ENCODE data around the gene ELN. TPM values are rescaled to one million over a fixed set of nuclear protein-coding genes. Genes with fewer than 3 reads are reported as not detected.
A peak's percentile ranks its signal among the peaks of the same experiment; 100 is the strongest.

Gene ELN
- total RNA-seq, 1 donor from 2014 or later: not detected

DNA sequence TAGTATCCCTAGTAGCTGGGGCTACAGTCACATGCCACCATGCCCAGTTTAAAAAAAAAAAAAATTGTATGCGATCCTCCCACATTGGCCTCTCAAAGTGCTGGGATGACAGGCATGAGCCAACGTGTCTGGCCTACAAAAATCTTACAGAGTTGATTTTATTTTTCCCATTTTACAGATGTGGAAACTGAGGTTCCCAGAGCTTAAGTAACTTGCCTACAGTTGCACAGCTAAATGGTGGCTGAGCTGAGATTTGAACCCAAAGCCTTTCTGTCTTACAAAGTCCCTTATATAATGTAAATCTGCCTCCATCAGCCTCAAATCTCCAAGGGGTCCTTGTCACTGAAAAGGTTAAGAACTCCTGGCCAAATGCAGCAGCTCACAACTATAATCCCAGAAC, 31.1 kb downstream of the ELN start:
- TF ChIP-seq, protein P1, sequence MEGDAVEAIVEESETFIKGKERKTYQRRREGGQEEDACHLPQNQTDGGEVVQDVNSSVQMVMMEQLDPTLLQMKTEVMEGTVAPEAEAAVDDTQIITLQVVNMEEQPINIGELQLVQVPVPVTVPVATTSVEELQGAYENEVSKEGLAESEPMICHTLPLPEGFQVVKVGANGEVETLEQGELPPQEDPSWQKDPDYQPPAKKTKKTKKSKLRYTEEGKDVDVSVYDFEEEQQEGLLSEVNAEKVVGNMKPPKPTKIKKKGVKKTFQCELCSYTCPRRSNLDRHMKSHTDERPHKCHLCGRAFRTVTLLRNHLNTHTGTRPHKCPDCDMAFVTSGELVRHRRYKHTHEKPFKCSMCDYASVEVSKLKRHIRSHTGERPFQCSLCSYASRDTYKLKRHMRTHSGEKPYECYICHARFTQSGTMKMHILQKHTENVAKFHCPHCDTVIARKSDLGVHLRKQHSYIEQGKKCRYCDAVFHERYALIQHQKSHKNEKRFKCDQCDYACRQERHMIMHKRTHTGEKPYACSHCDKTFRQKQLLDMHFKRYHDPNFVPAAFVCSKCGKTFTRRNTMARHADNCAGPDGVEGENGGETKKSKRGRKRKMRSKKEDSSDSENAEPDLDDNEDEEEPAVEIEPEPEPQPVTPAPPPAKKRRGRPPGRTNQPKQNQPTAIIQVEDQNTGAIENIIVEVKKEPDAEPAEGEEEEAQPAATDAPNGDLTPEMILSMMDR (IDR thresholded peaks at IDR 0.05; ENCODE audit: insufficient read depth, low read length, poor library complexity, severe bottlenecking): no peak
- no peak for DNase-seq (ENCODE audit: low read depth)

GRCh38 chr7:74059681-74060588, 32.0 kb downstream of the ELN start:
- DNase-seq (ENCODE audit: low read depth): no peak

More for the DNA sequence above, 31.1 kb downstream of the ELN start:
- no peaks in the 10 kb centered on the region for H3K36me3 ChIP-seq (ENCODE audit: control insufficient read depth, insufficient read depth, low read length)
- H3K4me3 ChIP-seq (ENCODE audit: low read depth, low read length): no peak overlapping the region
- peaks cover 5% of the 10 kb centered on the region for H3K27me3 ChIP-seq (ENCODE audit: control insufficient read depth, insufficient read depth, low read length)

DNA sequence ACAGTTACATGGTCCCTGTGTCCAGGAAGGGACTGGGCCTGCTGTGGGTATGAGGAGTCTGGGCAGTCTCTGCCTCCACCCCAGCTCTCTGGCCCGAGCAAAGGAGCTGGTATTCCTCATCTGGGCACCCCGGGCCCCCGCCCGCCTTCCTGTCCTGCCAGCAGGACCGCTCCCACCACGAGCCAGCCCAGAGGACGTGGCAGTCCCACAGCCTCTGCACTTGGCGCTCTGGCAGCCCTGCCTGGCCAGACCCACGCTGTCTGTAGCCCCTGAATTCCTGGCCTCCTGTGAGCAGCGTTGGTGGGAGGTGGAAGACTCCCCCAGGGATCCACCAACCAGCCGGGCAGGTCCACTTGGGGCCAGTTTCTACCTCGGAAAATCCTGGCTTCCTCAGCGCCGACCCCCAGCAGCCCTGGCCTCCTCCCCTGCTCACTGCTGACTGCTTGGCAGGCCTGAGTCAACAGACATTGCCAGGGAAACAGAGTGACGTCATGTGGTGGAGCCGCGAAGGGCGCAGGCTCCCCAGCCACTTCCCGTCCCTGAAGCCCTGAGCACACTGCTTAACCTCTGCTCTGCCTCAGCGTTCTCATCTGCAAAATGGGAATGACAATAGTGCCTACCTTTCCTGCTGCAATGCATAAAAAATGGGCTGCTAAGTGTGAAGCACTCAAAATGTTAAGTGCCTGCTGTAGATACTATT, 34.0 kb downstream of the ELN start:
- DNase-seq (ENCODE audit: low read depth): peak; percentile 79
- H3K27me3 ChIP-seq (ENCODE audit: control insufficient read depth, insufficient read depth, low read length): peaks cover 3% of the 10 kb centered on the region
- H3K36me3 ChIP-seq (ENCODE audit: control insufficient read depth, insufficient read depth, low read length): no peaks in the 10 kb centered on the region
- H3K4me3 ChIP-seq (ENCODE audit: low read depth, low read length): peak overlapping the region; percentile 9
- TF ChIP-seq, protein P1 (IDR thresholded peaks at IDR 0.05; ENCODE audit: insufficient read depth, low read length, poor library complexity, severe bottlenecking): no peak

More at GRCh38 chr7:74059681-74060588, 32.0 kb downstream of the ELN start:
- no peaks in the 10 kb centered on the region for H3K36me3 ChIP-seq (ENCODE audit: control insufficient read depth, insufficient read depth, low read length)
- TF ChIP-seq, protein P1 (IDR thresholded peaks at IDR 0.05; ENCODE audit: insufficient read depth, low read length, poor library complexity, severe bottlenecking): peak; percentile 28
- H3K4me3 ChIP-seq (ENCODE audit: low read depth, low read length): no peak overlapping the region
- peaks cover 5% of the 10 kb centered on the region for H3K27me3 ChIP-seq (ENCODE audit: control insufficient read depth, insufficient read depth, low read length)

DNA sequence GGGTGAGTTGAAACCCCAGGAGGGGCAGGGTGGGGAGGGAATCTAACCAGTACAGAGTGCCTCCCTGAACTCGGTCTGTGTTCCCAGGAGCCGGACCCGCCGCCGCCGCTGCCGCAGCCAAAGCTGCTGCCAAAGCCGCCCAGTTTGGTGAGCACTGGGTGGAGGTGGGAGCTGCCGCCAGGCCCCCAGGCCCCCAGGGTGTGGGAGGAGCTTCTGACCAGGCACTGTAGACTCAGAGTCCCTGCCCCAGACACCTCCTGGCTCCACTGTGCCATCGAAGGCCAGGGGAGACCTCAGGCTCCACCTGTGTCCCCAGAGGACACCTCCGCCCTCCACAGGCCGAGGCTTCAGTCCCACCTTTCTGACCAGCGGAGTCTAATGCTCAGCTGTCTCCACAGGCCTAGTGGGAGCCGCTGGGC, 35.3 kb downstream of the ELN start:
- Histone ChIP-seq H3K36me3 (ENCODE audit: control insufficient read depth, insufficient read depth, low read length) (no peaks in the 10 kb centered on the region), H3K27me3 (ENCODE audit: control insufficient read depth, insufficient read depth, low read length) (peaks cover under 1% of the 10 kb centered on the region), H3K4me3 (ENCODE audit: low read depth, low read length) (no peak overlapping the region)
- TF ChIP-seq, protein P1 (IDR thresholded peaks at IDR 0.05; ENCODE audit: insufficient read depth, low read length, poor library complexity, severe bottlenecking): no peak
- no peak for DNase-seq (ENCODE audit: low read depth)

DNA sequence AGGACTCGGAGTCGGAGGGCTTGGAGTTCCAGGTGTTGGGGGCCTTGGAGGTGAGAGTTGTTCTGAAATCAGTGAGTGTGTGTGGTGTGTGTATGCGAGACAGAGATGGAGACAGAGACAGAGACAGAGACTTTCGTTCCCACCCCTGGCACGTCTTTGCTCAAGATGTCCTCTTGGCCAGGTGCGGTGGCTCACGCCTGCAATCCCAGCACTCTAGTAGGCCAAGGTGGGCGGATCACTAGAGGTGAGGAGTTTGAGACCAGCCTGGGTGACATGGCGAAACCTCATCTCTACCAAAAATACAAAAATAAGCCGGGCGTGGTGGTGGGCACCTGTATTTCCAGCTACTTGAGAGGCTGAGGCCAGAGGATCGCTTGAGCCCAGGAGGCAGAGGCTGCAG, 35.7 kb downstream of the ELN start:
- Histone ChIP-seq H3K4me3 (ENCODE audit: low read depth, low read length) (no peak overlapping the region), H3K36me3 (ENCODE audit: control insufficient read depth, insufficient read depth, low read length) (no peaks in the 10 kb centered on the region), H3K27me3 (ENCODE audit: control insufficient read depth, insufficient read depth, low read length) (no peaks in the 10 kb centered on the region)
- DNase-seq (ENCODE audit: low read depth): no peak
- TF ChIP-seq, protein P1 (IDR thresholded peaks at IDR 0.05; ENCODE audit: insufficient read depth, low read length, poor library complexity, severe bottlenecking): no peak

All from kidney epithelial cell (primary cell).